HG03280 (cell line): ENCODE results near the gene ZNF556.
"Not testable (repeated sequence)": the region's sequence is repeated elsewhere in the genome, so short reads cannot be mapped to it uniquely, and the experiment has no call there.

ENCODE experiments used
- ATAC-seq: cut with Tn5 transposase; IDR thresholded peaks from one replicate; pipeline ENCODE4 v1.9.1; 2021; ENCODE audit warnings: mild to moderate bottlenecking, moderate library complexity; ENCODE audit not compliant: unreplicated experiment

The ZNF556 gene

DNA sequence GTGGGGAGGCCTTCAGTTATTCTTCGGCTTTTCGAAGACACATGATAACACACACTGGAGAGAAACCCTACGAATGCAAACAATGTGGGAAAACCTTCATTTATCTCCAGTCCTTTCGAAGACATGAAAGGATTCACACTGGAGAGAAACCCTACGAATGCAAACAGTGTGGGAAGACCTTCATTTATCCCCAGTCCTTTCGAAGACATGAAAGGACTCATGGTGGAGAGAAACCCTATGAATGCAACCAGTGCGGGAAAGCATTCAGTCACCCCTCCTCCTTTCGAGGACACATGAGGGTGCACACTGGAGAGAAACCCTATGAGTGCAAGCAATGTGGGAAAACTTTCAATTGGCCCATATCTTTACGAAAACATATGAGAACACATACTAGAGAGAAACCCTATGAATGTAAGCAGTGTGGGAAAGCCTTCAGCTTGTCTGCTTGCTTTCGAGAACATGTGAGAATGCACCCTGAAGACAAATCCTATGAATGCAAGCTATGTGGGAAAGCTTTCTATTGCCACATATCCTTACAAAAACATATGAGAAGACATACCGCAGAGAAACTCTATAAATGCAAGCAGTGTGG lies 14.0 kb upstream of the ZNF556 start:
- ATAC-seq = no peak

DNA sequence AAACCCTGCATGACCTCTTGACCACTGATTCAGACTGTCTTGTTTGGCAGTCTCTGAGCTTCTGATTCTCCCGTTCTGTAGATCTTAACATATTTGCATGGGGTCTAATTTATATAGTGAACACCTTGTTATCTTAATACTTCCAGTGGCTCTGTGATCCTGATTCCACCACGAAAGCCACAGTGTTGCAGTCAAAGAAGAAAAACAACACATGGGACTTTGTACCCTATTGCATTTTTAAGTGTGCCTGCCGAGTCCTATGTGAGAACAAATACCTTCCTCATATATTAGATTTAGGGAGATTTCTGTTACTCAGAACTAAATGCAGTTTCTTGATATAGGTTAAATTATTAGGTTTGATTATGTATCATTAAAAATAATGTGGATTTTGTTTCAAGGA lies 12.3 kb upstream of the ZNF556 start:
- ATAC-seq = no peak

DNA sequence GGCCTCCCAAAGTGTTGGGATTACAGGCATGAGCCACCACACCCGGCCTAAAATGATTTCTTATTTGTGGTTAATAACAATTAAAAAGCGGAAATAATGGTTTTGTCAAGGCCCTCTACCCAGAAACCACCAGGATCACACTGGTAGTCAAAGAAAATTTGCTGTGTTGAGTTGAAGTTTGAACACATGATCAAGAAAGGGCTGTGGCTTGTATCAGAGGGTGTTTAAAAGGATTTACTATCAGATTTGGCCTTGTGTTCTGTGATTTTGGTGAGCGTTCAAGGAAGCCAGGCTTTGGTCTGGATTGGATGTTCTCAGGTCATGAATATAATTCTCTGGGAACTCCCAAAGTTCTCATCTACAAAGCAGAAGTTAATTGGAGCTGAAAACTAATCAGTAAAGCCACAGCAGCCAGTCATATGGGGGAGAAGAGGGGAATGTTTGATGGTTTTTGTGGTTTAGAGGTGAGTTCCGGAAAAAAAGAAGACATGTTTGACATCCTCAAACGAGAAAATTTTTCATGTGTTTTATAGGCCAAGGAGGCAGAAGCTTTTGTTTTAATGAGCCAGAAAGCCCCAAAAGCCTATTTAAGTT lies 10.6 kb upstream of the ZNF556 start:
- ATAC-seq = no peak

DNA sequence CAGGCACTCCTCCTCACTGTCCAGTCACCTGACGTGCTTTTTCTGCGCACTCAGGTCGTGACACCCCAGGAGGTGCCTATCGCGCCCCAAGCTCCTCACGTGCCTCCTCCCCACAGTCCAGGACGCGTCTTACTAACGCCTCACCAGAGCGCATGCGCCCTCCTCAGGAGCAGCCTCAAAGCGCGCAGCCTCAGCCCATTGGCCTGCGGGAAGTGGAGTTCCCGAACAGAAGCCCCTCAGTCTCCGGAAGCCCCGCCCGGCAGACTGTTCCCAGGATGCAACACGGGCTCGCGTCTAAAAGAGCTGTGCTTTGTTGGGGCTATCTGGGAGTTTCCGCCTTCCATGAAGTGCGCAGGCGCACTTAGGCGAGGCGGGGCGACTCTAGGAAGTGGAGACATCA lies 8.3 kb upstream of the ZNF556 start:
- no peak for ATAC-seq

DNA sequence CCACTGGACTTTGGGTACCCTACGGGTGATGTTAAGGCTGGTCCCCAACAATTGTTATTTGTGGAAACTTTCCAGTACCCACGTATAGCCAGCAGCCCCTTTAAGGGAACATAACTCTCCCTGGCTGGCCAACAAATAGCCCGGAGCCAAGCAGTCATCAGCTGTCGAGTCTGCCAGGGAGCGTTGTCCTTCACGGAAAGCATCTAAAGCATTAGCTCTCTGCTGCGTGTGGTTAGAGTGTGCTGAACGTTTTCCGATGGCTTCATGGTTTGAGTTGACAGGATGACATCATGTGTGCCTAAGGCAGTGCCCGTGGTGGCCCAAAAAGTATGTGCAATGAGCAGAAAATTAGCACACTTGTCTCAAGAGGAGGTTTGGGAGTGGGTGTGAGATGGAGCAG lies 3.3 kb upstream of the ZNF556 start:
- no peak for ATAC-seq

DNA sequence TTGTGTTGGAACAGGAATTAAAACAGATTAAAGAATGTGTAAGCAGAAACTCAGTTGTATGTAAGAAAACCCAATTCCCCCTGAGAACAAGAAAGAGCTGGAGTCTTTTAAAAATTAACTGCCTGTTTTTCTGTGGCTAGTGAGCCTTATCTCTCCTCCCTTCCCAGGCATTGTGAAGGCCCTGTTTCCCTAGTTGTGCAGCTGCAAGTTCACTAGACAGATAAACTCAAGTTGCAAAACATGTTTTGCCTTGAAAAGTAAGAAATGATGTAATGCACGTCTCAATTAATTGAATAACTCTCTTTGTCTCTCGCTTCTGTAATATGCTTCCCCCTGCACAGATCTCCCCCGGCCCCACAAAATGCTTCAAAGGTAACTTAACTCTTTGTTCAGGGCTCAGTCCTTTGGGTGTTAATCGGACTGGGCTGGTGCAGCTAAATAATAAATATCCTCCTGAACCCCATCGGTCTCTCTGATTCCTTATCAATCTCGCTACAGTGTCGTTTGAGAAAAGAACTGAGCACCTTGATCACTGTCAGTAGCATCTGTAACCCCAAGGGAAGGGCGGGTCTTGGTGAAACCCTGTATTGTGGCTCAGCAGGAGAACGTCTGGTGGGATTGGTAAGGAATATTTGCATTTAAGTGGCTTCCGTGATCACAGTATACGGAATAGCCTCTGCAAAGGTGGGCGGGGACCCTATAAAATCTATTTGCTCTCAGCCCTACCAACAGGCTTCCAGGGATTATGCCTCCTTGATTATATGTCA lies 1.6 kb upstream of the ZNF556 start:
- ATAC-seq = no peak

DNA sequence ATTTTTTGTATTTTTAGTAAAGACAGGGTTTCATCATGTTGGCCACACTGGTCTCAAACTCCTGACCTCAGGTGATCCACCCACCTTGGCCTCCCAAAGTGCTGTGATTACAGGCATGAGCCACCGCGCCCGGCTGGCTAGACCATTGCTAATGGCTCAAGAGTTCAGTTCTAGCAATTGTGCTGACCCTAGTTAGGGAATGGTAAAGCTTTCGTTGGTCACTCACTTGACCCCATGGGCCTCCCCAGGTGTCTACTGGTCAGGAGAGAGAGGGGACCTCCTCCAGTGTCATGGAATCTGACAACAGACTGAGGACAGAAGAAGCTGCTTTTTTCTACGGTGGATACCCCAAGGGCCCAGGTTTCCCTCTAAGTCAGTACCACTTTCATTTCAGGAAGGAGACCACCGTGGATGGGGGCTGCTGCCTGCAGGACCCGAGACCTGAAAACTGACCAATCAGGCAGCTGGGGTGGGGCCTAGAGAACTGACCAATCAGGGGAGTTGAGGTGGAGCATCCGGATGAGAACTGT lies 575 bp upstream of the ZNF556 start:
- ATAC-seq = no peak

DNA sequence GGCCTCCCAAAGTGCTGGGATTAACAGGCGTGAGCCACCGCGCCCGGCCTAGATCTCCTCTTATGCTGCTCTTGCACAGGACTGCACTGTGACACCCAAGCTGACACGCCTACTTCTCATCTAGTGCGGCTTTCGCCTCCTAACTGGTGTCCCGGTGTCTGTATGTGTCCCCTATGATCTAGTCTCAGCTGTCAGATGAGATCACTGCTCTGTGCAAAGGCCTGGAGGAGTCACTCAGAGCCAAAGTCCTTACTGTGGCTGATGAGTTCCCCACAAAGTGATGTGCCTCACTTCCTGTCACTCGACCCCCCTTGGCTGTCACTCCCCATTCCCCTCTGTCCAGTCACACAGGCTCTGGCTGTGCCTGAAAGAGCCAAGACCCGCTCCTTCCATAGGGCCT lies 2.5 kb downstream of the ZNF556 start:
- no peak for ATAC-seq

DNA sequence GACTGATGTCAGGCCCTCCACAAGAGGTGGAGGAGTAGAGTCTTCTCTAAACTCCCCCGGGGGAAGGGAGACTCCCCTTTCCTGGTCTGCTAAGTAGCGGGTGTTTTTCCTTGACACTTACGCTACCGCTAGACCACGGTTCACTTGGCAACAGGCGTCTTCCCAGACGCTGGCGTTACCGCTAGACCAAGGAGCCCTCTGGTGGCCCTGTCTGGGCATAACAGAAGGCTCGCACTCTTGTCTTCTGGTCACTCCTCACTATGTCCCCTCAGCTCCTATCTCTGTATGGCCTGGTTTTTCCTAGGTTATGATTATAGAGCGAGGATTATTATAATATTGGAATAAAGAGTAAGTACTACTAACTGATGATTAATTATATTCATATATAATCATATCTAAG lies 5.0 kb downstream of the ZNF556 start:
- not testable (repeated sequence) for ATAC-seq

DNA sequence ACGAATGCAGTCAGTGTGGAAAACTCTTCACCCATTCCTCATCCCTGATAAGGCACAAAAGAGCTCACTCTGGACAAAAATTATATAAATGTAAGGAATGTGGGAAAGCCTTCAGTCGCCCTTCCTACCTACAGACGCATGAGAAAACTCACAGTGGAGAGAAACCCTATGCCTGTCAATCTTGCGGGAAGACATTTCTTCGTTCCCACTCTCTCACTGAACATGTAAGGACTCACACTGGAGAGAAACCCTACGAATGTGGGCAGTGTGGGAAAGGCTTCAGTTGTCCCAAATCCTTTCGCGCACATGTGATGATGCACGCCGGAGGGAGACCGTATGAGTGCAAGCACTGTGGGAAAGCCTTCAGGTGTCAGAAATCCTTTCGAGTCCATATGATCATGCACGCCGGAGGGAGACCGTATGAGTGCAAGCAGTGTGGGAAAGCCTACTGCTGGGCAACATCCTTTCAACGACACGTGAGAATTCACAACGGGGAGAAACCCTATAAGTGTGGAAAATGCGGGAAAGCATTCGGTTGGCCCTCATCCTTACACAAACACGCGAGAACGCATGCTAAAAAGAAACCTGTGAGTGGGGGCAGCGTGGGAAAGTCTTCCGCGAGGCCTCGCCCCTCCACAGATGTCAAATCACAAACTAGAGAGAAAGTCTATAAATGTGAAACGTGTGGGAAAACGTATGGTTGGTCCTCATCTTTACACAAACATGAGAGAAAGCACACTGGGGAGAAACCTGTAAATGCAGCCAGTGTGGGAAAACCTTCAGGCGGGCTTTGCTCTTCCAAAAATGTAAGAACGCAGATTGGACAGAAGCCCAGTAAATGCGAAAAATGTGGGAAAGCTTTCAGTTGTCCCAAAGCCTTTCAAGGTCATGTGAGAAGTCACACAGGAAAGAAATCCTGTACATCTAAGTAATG lies 10.5 kb downstream of the ZNF556 start:
- no peak for ATAC-seq

DNA sequence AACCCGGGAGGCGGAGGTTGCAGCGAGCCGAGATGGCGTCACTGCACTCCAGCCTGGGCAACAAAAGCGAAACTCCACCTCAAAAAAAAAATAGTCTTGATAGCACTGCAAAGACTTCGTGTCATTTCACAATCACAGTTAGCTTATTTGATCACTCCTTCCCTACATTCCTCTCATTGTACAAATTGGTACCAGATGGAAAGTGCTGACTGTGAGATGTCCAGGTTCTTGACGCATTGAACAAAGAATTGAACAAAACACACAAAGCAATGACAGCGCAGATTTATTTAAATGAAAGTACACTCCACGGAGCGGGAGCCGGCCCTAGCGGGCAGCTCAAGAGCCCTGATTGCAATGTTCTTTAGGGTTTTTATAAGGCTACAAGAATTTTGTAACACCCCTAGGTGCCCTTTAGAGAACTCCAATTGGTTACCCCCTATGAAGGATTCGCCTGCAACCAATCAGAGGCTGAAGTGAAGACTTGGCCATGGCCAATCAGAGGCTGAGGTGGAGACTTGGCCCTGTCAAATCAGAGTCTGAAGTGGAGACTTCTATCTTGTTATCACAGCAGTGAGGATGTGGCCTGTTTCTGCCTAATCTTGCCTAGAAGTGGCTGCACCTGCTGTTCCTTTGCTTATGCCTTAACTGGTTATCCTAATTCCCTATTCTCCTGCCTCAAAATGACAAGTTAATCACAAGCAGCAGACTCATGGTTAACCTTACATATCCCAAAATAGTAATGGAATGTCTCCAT lies 16.7 kb downstream of the ZNF556 start:
- ATAC-seq = no peak

DNA sequence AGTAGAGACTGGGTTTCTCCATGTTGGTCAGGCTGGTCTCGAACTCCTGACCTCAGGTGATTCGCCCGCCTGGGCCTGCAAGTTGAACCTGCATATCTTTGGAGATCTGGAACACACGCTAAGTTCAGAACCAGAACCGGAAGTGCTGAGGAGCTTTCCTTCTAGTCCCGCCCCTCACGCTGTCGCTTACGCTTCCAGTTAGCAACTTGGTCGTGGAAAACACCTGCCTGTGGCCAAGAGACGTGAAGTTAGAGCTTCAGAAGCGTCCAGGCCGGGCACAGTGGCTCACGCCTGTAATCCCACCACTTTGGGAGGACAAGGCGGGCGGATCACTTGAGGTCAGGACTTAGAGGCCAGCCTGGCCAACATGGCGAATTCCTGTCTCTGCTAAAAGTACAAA lies 18.6 kb downstream of the ZNF556 start:
- no peak for ATAC-seq

DNA sequence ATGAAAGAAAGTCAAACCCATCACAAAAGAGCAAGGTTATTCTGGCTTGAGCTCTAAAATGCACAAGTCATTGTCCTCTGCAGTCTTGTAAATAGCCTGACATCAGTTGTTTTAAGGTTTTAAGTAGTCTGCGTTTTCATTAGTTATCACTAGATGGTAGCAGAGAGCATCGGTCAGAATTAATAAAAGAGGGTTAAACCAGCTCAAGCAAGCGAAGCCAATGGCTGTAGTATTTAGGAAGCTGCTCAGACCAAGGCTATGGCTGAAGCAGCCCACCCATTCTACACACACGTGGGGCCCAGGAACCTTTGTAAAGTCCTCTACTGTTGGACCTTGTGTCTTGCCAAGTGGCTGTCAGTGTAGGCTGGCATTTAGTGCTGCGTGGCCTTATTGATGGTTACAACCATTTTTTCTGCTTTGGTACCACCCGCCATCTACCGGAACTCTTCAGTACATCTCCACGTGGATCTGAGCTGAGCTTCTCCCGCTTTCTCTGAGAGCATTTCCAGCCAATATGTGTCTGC lies 20.3 kb downstream of the ZNF556 start:
- ATAC-seq = no peak

DNA sequence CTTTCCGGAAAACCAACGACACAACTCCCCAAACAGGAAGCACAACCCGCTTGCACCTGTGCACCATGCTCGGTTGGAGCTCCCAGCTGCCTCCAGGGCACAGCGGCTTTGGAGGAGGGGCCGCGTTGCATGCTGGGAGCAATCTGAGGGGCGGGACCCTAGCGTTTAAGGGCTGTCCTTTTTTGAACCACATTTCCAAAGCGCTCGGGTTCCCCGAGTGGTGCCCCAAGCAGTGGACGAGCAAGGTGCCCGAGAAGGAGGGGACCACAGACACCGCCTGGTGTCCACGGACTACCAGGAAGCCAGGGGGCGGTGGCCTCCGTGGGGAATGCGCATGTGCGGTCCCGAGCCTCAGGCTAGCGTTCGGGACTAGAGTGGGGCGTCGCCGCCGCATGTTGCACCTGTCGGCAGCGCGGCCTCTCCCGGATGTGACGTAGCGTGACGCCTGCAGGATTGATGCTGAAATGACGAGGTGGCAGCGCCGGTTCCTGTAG lies 21.6 kb downstream of the ZNF556 start:
- no peak for ATAC-seq

DNA sequence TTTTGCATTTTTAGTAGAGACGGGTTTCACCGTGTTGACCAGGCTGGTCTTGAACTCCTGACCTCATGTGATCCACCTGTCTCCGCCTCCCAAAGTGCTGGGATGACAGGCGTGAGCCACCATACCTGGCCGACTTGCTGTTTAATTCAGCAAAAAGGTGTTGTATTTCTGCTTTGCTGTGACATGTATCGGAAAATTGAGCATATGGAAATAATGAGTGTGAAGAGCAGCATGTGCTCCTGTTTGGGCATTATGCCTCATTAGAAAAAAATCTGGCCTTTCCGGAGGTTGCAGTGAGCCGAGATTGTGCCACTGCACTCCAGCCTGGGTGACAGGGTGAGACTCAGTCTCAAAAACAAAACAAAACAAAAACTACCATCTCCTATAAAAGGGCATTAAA lies 23.4 kb downstream of the ZNF556 start:
- ATAC-seq = not testable (repeated sequence)

DNA sequence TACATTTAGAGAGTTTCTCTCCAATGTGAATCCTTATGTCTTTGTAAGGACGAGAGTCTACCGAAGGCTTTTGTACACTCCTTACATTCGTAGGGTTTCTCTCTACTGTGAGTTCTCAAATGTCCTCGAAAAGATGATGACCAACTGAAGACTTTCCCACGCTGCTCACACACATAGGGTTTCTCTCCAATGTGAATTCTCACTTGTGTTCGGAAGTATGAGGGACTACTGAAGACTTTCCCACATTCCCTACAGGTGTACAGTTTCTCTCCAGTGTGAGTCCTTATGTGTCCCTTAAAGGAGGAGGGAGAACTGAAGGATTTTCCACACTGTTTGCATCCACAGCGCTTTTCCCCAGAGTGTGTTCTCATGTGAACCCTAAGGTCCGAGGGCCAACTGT lies 29.6 kb downstream of the ZNF556 start:
- ATAC-seq = no peak

DNA sequence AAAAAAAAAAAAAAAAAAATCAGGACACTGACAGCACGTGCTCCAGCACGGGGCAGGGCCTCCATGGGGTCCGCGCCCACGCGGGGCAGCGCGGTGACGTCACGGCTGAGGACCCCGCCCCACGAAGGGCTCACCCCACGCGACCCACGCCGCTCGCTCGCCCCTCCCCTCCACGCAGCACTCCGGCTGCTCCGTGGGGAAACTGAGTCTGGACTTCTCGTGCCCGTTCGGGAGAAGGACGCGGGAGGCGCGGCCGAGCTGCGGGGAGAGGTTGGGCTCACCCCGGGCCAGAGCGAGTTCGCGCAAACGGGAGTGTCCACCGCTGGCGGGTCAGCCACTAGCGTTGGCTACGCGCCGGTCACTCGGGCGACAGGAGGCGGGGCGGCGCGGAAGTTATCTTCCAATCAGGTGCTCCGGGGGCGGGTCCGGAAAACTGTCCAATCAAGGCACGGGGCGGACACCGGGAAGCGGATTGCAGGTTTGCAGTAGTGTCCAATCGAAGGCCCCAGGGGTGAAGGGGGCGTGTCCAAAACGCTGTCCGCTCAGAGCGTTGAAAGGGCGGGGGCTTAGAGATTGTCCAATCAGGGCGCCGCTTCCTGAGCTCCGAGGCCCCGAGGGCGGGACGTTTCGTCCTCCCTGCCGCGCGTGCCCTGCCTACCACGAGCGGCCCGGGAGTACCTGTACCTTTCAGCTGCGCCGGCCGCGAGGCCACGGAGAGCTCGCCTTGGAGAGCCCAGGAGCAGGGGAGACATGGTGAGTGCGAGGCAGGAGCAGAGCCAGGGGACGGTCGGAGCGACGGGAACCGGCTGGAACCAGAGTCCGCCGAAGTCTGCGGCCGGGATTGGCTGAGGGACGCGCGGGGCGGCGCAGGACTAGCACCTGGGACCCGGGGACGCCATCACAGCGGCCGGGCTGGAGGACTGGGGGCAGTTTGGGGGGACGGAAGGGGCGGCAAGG lies 33.4 kb downstream of the ZNF556 start, which contains the start of gene ZNF57:
Gene ZNF57, plus strand, starts transcription at position 633 of the 957 bp plus-strand sequence. Its CDS starts 118 bp downstream, at position 751.
- ATAC-seq = peak; percentile 93

DNA sequence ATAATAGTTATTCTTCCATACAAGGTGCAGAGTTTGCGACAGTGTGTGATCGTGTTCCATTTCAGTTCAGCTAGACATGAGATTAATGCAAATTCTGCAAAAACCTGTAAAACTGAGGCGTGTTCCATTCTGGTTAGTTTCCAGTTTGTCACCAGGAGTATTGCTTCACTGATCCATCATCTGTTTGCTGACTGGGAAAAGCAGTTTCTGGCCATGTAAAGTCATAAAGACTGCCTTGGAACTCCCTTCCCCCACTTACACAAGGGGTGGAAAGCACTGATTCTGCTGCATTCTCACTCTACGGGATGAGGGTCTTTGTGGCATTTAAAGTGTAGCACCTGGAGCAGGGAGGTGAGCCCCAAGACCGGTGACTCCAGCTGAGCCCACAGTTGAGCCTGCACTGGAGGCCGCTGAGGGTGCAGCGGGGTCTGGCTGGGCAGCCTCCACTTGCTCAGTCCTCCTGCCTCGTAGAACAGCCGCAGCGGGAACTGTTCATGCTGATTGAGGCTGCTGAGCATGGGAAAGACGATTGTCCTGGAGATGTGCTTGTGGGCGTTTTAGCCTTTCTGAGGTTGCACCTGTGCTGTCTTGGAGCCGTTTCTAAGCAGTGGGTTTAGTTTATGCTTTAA lies 35.6 kb downstream of the ZNF556 start:
- ATAC-seq = no peak
